DND-41 (cell line): ENCODE measurements around the gene RNASE12.

Source experiments
- CTCF ChIP-seq: IDR thresholded peaks from 2 replicates; pipeline ENCODE4 v1.5.1; 2012; ENCODE audit warnings: borderline replicate concordance, low read length, moderate library complexity, mild to moderate bottlenecking; ENCODE audit not compliant: poor library complexity, severe bottlenecking; ENCODE audit errors: extremely low read depth
- EZH2 ChIP-seq: IDR thresholded peaks from 3 replicates; pipeline ENCODE4 v1.6.1; 2012; ENCODE audit warnings: borderline replicate concordance, low read depth, mild to moderate bottlenecking, moderate library complexity, low read length, inconsistent platforms; ENCODE audit not compliant: severe bottlenecking

GRCh38 chr14:20550926-20551325 lies 40.2 kb downstream of the RNASE12 start:
- TF ChIP-seq CTCF (no peak), EZH2 (no peak)
